ENCODE data around the gene ZSWIM5.
"Not testable (repeated sequence)": the region's sequence is repeated elsewhere in the genome, so short reads cannot be mapped to it uniquely, and the experiment has no call there.

Gene ZSWIM5

GRCh38 chr1:45084562-45084961, 121.8 kb downstream of the ZSWIM5 start:
- Histone ChIP-seq H3K36me3 (no peaks in the 10 kb centered on the region), H3K27ac (no peak overlapping the region), H3K27me3 (ENCODE audit: insufficient read depth, low read depth, severe bottlenecking) (no peaks in the 10 kb centered on the region), H3K9me3 (ENCODE audit: severe bottlenecking) (peaks cover 5% of the 10 kb centered on the region), H3K4me3 (ENCODE audit: low read depth, low read length) (no peak overlapping the region)
- no peak for DNase-seq
- TF ChIP-seq CTCF (IDR thresholded peaks at IDR 0.05; ENCODE audit: low read depth, low read length): no peak

- Histone ChIP-seq H3K27me3 (ENCODE audit: insufficient read depth, low read depth, severe bottlenecking) (no peaks in the 10 kb centered on the region), H3K4me3 (ENCODE audit: low read depth, low read length) (no peak overlapping the region), H3K36me3 (no peaks in the 10 kb centered on the region), H3K9me3 (ENCODE audit: severe bottlenecking) (peaks cover 23% of the 10 kb centered on the region), H3K27ac (no peak overlapping the region)
- no peak for TF ChIP-seq CTCF (IDR thresholded peaks at IDR 0.05; ENCODE audit: low read depth, low read length)
- DNase-seq: no peak
Measured at GRCh38 chr1:45079533-45079932, 126.9 kb downstream of the ZSWIM5 start.

GRCh38 chr1:45076959-45077358, 129.4 kb downstream of the ZSWIM5 start:
- not testable (repeated sequence) for DNase-seq; H3K27ac ChIP-seq; H3K27me3 ChIP-seq (ENCODE audit: insufficient read depth, low read depth, severe bottlenecking); H3K36me3 ChIP-seq; H3K4me3 ChIP-seq (ENCODE audit: low read depth, low read length)
- H3K9me3 ChIP-seq (ENCODE audit: severe bottlenecking): peaks cover 27% of the 10 kb centered on the region

GRCh38 chr1:45071567-45071966, 134.8 kb downstream of the ZSWIM5 start:
- TF ChIP-seq CTCF (IDR thresholded peaks at IDR 0.05; ENCODE audit: low read depth, low read length): no peak
- H3K27me3 ChIP-seq (ENCODE audit: insufficient read depth, low read depth, severe bottlenecking): no peaks in the 10 kb centered on the region
- H3K4me3 ChIP-seq (ENCODE audit: low read depth, low read length): no peak overlapping the region
- no peak overlapping the region for H3K27ac ChIP-seq
- H3K9me3 ChIP-seq (ENCODE audit: severe bottlenecking): peaks cover 10% of the 10 kb centered on the region
- no peaks in the 10 kb centered on the region for H3K36me3 ChIP-seq
- no peak for DNase-seq

- no peaks in the 10 kb centered on the region for H3K36me3 ChIP-seq
- TF ChIP-seq CTCF (IDR thresholded peaks at IDR 0.05; ENCODE audit: low read depth, low read length): no peak
- no peak overlapping the region for H3K4me3 ChIP-seq (ENCODE audit: low read depth, low read length)
- no peak for DNase-seq
- H3K27me3 ChIP-seq (ENCODE audit: insufficient read depth, low read depth, severe bottlenecking): no peaks in the 10 kb centered on the region
- H3K27ac ChIP-seq: no peak overlapping the region
- peaks cover 6% of the 10 kb centered on the region for H3K9me3 ChIP-seq (ENCODE audit: severe bottlenecking)
Measured at GRCh38 chr1:45067806-45068205, 138.6 kb downstream of the ZSWIM5 start.

- Histone ChIP-seq H3K27me3 (ENCODE audit: insufficient read depth, low read depth, severe bottlenecking) (no peaks in the 10 kb centered on the region), H3K4me3 (ENCODE audit: low read depth, low read length) (no peak overlapping the region), H3K9me3 (ENCODE audit: severe bottlenecking) (peaks cover 3% of the 10 kb centered on the region), H3K27ac (no peak overlapping the region), H3K36me3 (no peaks in the 10 kb centered on the region)
- no peak for DNase-seq
- TF ChIP-seq CTCF (IDR thresholded peaks at IDR 0.05; ENCODE audit: low read depth, low read length): no peak
Measured at GRCh38 chr1:45065083-45065482, 141.3 kb downstream of the ZSWIM5 start.

- not testable (repeated sequence) for H3K27ac ChIP-seq; H3K9me3 ChIP-seq (ENCODE audit: severe bottlenecking); DNase-seq; H3K36me3 ChIP-seq; H3K4me3 ChIP-seq (ENCODE audit: low read depth, low read length); H3K27me3 ChIP-seq (ENCODE audit: insufficient read depth, low read depth, severe bottlenecking)
Measured at GRCh38 chr1:45062463-45062862, 143.9 kb downstream of the ZSWIM5 start.

Data from WERI-Rb-1 (cell line).